ENCODE measurements around the gene CDKAL1. TPM values are rescaled to one million over a fixed set of nuclear protein-coding genes. Genes with fewer than 3 reads are reported as not detected.

Gene CDKAL1
- total RNA-seq, 4 donors from 2014 or later = 15.2 to 17.9 (median 17.1) TPM

- TF ChIP-seq CTCF (IDR thresholded peaks at IDR 0.05; ENCODE audit: low read depth) = no peak
Observed at GRCh38 chr6:20688710-20689500, 154.6 kb downstream of the CDKAL1 start.

- TF ChIP-seq CTCF (IDR thresholded peaks at IDR 0.05; ENCODE audit: low read depth) = no peak
Observed at GRCh38 chr6:20691185-20691584, 156.9 kb downstream of the CDKAL1 start.

GRCh38 chr6:20692023-20692422 is 157.8 kb downstream of the CDKAL1 start:
- TF ChIP-seq CTCF (IDR thresholded peaks at IDR 0.05; ENCODE audit: low read depth) = no peak

- TF ChIP-seq CTCF (IDR thresholded peaks at IDR 0.05; ENCODE audit: low read depth) = no peak
Observed at GRCh38 chr6:20693466-20694063, 159.3 kb downstream of the CDKAL1 start.

GRCh38 chr6:20696676-20697075 is 162.4 kb downstream of the CDKAL1 start:
- TF ChIP-seq CTCF (IDR thresholded peaks at IDR 0.05; ENCODE audit: low read depth) = no peak

- TF ChIP-seq CTCF (IDR thresholded peaks at IDR 0.05; ENCODE audit: low read depth) = no peak
Observed at GRCh38 chr6:20698675-20699074, 164.4 kb downstream of the CDKAL1 start.

GRCh38 chr6:20699402-20699801 is 165.1 kb downstream of the CDKAL1 start:
- TF ChIP-seq CTCF (IDR thresholded peaks at IDR 0.05; ENCODE audit: low read depth) = no peak
